Mesothelial cell of epicardium (in vitro differentiated cells): ENCODE measurements around the gene RAB28. TPM values are rescaled to one million over a fixed set of nuclear protein-coding genes. Genes with fewer than 3 reads are reported as not detected.

Experiments used
- DNase-seq, 2 experiments: peaks; one replicate each; pipeline ENCODE4 v3.0.0; 2021; ENCODE audit warnings: low spot score in 2 of 2; ENCODE audit not compliant: unreplicated experiment in 2 of 2
- H3K27ac Mint-ChIP-seq: 2 replicates; pipeline ENCODE4 v1.8.0; 2021; ENCODE audit warnings: mixed read lengths
- H3K27me3 Mint-ChIP-seq: 2 replicates; pipeline ENCODE4 v1.8.0; 2021; ENCODE audit warnings: low read depth, mixed read lengths
- H3K36me3 Mint-ChIP-seq: 2 replicates; pipeline ENCODE4 v1.8.0; 2021; ENCODE audit warnings: mixed read lengths
- H3K4me1 Mint-ChIP-seq: 2 replicates; pipeline ENCODE4 v1.8.0; 2021; ENCODE audit warnings: mixed read lengths
- H3K4me3 Mint-ChIP-seq: 2 replicates; pipeline ENCODE4 v1.8.0; 2021; ENCODE audit warnings: mild to moderate bottlenecking, moderate library complexity, mixed read lengths
- H3K9me3 Mint-ChIP-seq: 2 replicates; pipeline ENCODE4 v1.8.0; 2021; ENCODE audit warnings: mixed read lengths
- total RNA-seq: library from RNA; stranded (reverse); gene quantifications from 3 replicates; pipeline ENCODE4 v1.2.1, GENCODE V29; 2021
- TF ChIP-seq, protein P1 (sequence below): fragments of 200-600 bp; sonication (generic); IDR thresholded peaks from one replicate; pipeline ENCODE4 v1.5.0; 2021; ENCODE audit warnings: antibody characterized with exemption; ENCODE audit not compliant: unreplicated experiment

Gene RAB28
- total RNA-seq, result 17.9 to 18.9 TPM (median 18.4 TPM) in 3 replicates

DNA sequence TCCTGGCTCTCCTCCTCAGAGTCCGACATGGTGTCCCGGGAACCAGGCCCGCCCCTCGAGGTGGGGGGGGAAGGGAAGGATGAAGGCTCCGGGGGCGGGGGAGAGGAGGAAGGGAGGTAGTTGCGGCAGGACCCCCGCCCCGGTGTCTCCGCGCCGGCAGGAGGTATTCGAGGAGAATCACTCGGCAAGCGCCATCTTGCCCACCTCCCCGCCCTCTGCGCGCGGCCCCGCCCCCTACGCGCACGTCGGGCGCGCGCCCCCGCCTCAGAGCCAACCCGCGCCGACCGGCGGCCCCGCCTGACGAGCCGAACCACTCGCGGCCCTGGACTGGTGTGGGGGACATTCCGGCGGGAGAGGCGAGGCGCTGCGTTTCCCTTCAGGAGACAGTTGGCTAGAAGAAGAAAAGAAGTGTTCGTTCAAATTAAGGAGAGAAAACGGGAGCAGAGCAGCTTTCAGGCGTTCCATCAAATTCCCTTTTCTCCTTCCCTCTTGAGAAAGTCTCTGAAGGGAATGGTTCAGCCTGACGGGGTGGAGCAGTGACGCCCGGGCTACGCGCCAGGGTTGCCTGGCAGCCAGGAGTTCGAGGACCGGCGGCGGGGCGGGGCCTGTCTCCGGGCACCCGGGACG, at the start of gene RAB28:
Gene RAB28 (minus strand): TSS at position 219 of the 627 bp plus-strand sequence.
- Mint-ChIP-seq H3K4me1 (peaks cover 22% of the 10 kb centered on the region), H3K4me3 (peak within 1 kb of the TSS; percentile 89), H3K27ac (peak within 1 kb of the TSS; percentile 98), H3K27me3 (peaks cover 13% of the 10 kb centered on the region), H3K36me3 (no peaks in the 10 kb centered on the region), H3K9me3 (peaks cover 6% of the 10 kb centered on the region)
- TF ChIP-seq, protein P1, sequence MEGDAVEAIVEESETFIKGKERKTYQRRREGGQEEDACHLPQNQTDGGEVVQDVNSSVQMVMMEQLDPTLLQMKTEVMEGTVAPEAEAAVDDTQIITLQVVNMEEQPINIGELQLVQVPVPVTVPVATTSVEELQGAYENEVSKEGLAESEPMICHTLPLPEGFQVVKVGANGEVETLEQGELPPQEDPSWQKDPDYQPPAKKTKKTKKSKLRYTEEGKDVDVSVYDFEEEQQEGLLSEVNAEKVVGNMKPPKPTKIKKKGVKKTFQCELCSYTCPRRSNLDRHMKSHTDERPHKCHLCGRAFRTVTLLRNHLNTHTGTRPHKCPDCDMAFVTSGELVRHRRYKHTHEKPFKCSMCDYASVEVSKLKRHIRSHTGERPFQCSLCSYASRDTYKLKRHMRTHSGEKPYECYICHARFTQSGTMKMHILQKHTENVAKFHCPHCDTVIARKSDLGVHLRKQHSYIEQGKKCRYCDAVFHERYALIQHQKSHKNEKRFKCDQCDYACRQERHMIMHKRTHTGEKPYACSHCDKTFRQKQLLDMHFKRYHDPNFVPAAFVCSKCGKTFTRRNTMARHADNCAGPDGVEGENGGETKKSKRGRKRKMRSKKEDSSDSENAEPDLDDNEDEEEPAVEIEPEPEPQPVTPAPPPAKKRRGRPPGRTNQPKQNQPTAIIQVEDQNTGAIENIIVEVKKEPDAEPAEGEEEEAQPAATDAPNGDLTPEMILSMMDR, result no peak
- DNase-seq, result peak; percentile 89 to 93

DNA sequence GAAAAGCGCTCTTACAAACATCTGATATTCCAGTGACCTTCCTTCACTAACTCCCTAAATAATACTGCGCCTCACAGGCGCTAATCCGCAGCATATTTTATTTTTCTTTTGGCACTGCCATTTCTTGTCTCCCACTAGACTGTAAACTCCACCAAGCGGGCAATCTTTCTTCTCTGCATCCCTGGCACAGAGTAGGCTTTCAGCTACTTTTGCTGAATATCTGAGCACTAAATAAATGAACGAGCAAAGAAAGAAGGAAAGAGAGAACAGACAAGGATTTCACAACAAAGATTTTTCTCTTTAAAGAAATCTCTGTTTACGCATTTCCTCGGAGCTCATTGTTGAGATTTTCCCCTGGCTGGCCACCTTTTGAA, 47.5 kb upstream of the RAB28 start:
- Mint-ChIP-seq H3K36me3 (no peaks in the 10 kb centered on the region), H3K4me3 (no peak overlapping the region), H3K4me1 (no peaks in the 10 kb centered on the region), H3K9me3 (no peaks in the 10 kb centered on the region), H3K27ac (no peak overlapping the region), H3K27me3 (peaks cover 99% of the 10 kb centered on the region)
- TF ChIP-seq, protein P1, result no peak
- no peak for DNase-seq

DNA sequence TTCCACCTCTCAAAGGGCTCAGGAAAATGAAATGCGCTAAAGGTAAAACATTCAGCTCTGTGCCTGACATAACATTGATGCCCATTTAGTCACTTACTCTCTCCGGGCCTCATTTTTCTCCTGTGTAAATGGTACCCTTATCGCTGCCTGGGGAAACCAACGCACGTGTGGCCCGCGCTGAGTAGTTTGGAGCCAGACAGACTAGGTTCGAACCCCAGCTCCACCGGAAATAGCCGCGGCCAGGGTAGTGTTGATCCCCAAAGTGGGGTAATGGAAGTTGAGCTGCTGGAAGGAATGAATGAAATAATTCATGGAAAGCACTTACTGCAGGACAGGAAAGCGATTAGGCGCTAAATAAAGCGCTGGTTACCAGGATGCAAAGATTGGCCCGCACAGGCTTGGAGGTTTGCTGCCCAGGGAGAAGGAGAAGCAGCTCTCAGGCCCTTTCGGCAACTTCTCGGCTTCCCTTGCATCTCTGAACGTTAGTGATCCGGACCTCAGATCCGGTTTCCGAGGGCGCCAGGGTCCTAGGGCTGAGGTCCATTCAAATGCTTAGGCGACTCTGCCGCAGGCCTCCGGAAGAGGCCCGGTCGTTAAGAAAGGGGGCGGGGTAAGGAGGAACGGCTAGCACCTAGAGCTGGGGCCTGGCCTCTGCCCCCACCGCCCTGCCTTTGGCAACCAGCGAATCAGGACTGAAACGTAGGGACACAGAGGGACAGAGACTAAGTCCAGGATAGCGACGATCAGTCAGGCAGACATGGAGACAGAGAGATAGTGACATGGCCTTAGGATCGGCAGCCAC, 46.9 kb upstream of the RAB28 start:
- no peak for DNase-seq
- H3K4me3 Mint-ChIP-seq, result peak overlapping the region; percentile 28
- no peak overlapping the region for H3K27ac Mint-ChIP-seq
- TF ChIP-seq, protein P1, result no peak
- H3K27me3 Mint-ChIP-seq, result peaks cover 99% of the 10 kb centered on the region
- no peaks in the 10 kb centered on the region for H3K36me3 Mint-ChIP-seq
- H3K9me3 Mint-ChIP-seq, result no peaks in the 10 kb centered on the region
- no peaks in the 10 kb centered on the region for H3K4me1 Mint-ChIP-seq

GRCh38 chr4:13529128-13529919, 45.2 kb upstream of the RAB28 start:
- H3K9me3 Mint-ChIP-seq, result no peaks in the 10 kb centered on the region
- peaks cover 99% of the 10 kb centered on the region for H3K27me3 Mint-ChIP-seq
- no peaks in the 10 kb centered on the region for H3K36me3 Mint-ChIP-seq
- no peak overlapping the region for H3K27ac Mint-ChIP-seq
- H3K4me3 Mint-ChIP-seq, result no peak overlapping the region
- H3K4me1 Mint-ChIP-seq, result no peaks in the 10 kb centered on the region
- peak in 1 of 2 experiments; percentile 34 for DNase-seq
- TF ChIP-seq, protein P1, result no peak

DNA sequence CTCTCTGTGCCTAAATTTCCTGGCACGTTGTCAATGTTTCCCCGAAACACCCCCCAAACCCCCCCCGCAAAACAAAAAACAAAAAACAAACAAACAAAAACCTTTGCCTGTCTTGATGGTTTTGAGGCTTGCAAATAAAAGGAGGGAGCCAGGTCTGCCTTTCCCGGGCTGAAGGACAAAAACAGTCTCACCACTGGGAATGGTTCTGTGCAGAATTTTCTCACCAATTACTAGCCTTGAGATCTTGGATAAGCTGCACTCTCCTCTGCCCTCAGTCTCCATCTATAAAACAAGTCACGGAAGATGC, 44.6 kb upstream of the RAB28 start:
- H3K9me3 Mint-ChIP-seq, result no peaks in the 10 kb centered on the region
- H3K4me3 Mint-ChIP-seq, result no peak overlapping the region
- no peak overlapping the region for H3K27ac Mint-ChIP-seq
- peaks cover 99% of the 10 kb centered on the region for H3K27me3 Mint-ChIP-seq
- no peak for DNase-seq
- H3K36me3 Mint-ChIP-seq, result no peaks in the 10 kb centered on the region
- TF ChIP-seq, protein P1, result no peak
- H3K4me1 Mint-ChIP-seq, result no peaks in the 10 kb centered on the region
